GM12864 (cell line): ENCODE data around the gene CYP4Z1.

Experiments
- DNase-seq: peaks from one replicate; pipeline ENCODE4 v3.0.0-alpha.2; 2011; ENCODE audit warnings: low read depth
- H3K4me3 ChIP-seq: 2 replicates; pipeline ENCODE4 v1.5.1; 2011; ENCODE audit warnings: mild to moderate bottlenecking, low read depth, low read length, control low read depth
- CTCF ChIP-seq: IDR thresholded peaks from 2 replicates; pipeline ENCODE4 v1.5.1; 2011; ENCODE audit warnings: low read depth, mild to moderate bottlenecking, moderate library complexity, low read length, control low read depth, inconsistent platforms; ENCODE audit errors: missing control alignments

Gene CYP4Z1

GRCh38 chr1:47067097-47067594 is at the start of gene CYP4Z1:
Gene CYP4Z1 (plus strand): TSS chr1:47067231. CDS start chr1:47067491, 260 bp downstream.
- H3K4me3 ChIP-seq: no peak within 1 kb of the TSS
- no peak for DNase-seq
- no peak for TF ChIP-seq CTCF

- no peak for DNase-seq
- TF ChIP-seq CTCF: no peak
- H3K4me3 ChIP-seq: no peak overlapping the region
These were observed 46.0 kb upstream of the CYP4Z1 start for GRCh38 chr1:47021070-47021469.

GRCh38 chr1:47023268-47024140 is 43.5 kb upstream of the CYP4Z1 start, which contains the start of gene CYP4X1:
Gene CYP4X1 (plus strand): TSS chr1:47023669. CDS start chr1:47023818, 149 bp downstream.
- DNase-seq: no peak
- no peak for TF ChIP-seq CTCF
- H3K4me3 ChIP-seq: no peak within 1 kb of the TSS

GRCh38 chr1:47024141-47024801 is 42.8 kb upstream of the CYP4Z1 start:
- DNase-seq: no peak
- no peak for TF ChIP-seq CTCF
- H3K4me3 ChIP-seq: no peak overlapping the region

- no peak for TF ChIP-seq CTCF
- no peak for DNase-seq
- H3K4me3 ChIP-seq: no peak overlapping the region
These were observed 36.7 kb upstream of the CYP4Z1 start for GRCh38 chr1:47030170-47030805.

GRCh38 chr1:47031059-47031458 is 36.0 kb upstream of the CYP4Z1 start:
- no peak for DNase-seq
- no peak for TF ChIP-seq CTCF

More at GRCh38 chr1:47031059-47031458, 36.0 kb upstream of the CYP4Z1 start:
- H3K4me3 ChIP-seq: no peak overlapping the region
